Astrocyte (in vitro differentiated cells and primary cell): ENCODE measurements around the gene TRIP13. TPM values are rescaled to one million over a fixed set of nuclear protein-coding genes. Genes with fewer than 3 reads are reported as not detected.

Experiments used
- total RNA-seq: library from RNA; stranded (reverse); gene quantifications from 2 replicates; pipeline ENCODE4 v1.2.1, GENCODE V29; 2021

The TRIP13 gene
- total RNA-seq, 1 donor from 2014 or later: 7.3 TPM

Other genes starting within 250 kb of the TRIP13 start
- 1.9 and 2.2 TPM in 2 replicates for gene TPPP, start 199.5 kb upstream of the TRIP13 start, total RNA-seq
- gene ZDHHC11B, start 108.2 kb upstream of the TRIP13 start, total RNA-seq: 0.23 and 0.29 TPM in 2 replicates
- 10.3 and 15.9 TPM in 2 replicates for gene ZDHHC11, start 41.9 kb upstream of the TRIP13 start, total RNA-seq
- gene BRD9, start 83 bp upstream of the TRIP13 start, total RNA-seq: 36.7 and 43.7 TPM in 2 replicates
- 0.41 and 0.48 TPM in 2 replicates for gene NKD2, start 115.9 kb downstream of the TRIP13 start, total RNA-seq
- gene SLC12A7, start 219.2 kb downstream of the TRIP13 start, total RNA-seq: 28.6 and 30.5 TPM in 2 replicates